Epidermal melanocyte (primary cell): ENCODE measurements around the gene TGM6.

ENCODE experiments used
- DNase-seq: peaks from one replicate; pipeline ENCODE4 v3.0.0; 2011; ENCODE audit warnings: low spot score; ENCODE audit not compliant: insufficient read length

TGM6 gene

DNA sequence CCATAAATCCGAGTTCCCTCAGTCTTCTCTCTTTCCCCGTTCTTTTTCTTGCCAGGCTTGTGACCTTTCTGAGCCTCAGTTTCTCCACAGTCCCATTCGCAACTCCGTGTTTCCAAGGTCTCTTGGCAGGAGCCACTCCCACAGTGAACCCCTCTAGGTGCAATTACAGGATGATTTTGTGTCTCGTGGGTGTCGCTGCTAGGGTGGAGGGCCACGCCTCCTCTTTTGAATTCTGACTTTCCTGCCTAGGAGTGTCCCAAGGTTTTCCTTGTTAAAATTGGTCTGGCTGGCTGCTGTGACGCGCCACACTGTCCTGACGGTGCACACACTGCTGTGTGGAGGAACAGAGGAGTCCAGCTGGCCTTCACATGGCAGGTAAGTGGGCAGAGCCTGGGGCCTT is at the start of gene TGM6:
Gene TGM6, plus strand, starts transcription at position 301 of the 400 bp plus-strand sequence. Its CDS starts 68 bp downstream, at position 369.
- no peak for DNase-seq

DNA sequence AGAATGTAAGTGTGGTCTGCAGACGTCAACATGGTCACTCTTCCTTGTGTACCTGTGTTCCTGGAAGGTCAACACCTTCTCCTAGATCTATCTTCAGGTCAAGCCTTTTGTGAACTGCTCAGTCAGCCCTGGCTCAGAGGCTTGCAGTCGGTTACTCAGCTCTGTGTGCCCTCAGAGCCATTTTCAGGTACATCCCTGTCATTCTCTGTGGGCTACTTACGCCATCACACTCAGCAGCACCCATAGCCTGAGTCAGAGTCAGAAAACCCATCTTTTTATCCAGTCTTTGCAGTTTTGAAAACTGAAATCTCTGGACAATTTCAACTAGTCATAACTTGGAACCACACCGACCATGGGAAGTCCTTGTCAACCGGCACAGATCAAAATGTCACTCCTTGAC is 49.6 kb upstream of the TGM6 start:
- DNase-seq: no peak

DNA sequence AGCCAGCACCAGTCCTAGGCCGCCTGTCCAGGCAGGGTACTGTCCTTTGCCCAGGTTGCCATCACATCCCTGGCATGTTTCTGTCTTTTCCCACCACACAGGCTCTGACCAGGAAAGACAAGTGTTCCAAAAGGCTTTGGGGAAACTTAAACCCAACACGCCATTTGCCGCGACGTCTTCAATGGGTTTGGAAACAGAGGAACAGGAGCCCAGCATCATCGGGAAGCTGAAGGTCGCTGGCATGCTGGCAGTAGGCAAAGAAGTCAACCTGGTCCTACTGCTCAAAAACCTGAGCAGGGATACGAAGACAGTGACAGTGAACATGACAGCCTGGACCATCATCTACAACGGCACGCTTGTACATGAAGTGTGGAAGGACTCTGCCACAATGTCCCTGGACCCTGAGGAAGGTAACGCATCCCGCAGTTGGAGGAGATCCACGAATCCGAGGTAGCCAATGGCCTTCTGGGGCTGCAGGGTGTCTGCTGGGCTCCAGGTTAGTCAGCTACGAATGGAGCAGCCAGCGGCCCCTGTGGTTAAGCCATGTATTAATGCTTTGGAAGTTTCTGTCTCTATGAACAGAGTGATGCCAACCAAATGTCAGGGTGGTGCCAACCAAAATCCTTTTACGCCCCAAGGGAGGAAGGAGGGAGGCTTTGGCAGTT is 48.7 kb upstream of the TGM6 start:
- no peak for DNase-seq

DNA sequence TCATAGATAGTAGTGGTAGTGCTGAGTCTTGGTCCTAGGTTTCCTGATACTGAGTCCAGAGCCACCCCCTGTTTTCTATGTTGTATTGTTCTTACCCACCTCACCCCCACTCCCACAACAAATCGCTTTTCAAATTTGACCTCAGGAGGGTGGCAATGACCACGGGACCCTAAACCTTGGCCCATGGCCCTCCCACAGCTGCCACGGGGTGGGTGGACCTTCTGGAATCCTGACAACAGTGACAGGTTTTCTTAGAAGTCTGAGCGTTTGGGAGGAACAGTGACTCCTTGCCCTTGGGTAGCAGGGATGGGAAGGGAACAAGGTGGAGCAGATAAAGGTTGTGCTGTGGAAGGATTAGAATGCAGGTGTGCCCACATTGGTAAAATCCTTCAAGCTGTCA is 48.0 kb upstream of the TGM6 start:
- no peak for DNase-seq

DNA sequence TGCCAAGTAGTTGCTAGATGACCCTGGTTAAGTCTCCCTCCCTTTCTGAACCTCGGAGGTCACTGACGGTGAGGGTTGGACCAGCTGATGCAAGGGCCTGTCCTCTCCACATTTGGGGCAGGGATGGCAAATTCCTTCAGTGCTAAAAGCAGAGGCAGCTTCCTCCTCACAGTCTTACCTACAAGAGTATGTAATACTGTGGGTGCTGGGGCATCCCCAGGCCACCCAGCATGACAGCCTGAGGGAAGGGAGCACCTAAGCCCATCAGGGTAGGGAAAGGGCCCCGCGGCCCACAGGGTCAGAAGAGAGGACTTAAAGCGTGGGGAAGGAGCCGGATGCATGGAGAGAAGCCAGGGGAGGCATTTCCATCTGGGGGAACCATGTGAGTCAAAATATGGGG is 46.9 kb upstream of the TGM6 start:
- DNase-seq: no peak

DNA sequence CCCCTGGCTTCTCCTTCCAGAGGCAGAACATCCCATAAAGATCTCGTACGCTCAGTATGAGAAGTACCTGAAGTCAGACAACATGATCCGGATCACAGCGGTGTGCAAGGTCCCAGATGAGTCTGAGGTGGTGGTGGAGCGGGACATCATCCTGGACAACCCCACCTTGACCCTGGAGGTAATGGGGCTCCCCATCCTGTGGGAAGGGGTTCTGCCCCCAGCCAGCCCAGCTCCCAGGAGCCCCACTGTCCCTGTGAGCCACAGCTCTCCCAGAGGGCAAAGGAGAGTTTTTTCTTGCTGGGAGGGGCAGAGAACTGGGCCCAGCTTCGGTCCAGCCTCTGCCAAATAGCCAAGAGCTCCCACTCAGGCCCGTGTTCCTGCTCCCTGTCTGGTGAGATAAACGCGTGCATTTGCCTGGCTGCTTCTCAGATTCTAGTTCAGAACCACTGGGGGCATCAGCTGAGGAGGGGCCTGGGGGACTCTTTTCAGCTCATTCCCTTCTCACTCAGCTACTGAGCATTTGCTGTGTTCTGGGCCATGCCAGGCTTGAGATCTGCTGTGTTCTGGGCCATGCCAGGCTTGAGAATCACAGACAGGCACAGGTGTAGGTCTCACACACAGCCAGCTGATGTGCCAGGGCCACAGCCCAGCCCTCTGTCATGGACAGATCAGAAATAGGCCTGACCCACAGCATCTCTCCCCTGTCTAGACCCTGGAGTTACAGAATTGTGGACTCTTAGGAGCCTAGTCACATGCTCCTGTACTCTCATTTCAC is 45.4 kb upstream of the TGM6 start:
- DNase-seq: no peak

DNA sequence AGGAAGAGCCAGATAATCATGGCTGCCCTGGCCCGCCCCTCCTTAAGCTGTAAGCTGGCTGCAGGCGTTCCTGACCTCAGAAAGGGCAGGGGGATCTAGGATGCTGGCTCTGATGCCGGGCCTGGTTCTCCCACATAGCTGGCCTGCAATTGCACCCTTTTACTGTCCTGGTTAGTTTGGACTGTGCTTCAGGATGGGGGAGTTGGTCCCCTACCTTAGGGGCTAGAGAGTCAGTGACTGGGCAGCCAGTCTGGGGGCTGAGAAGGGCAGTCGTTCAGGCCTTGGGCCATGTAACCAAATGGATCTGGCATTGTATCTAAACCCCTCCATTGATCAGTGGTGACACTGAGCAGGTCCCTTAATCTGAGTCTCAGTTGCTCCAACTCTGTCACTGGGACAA is 44.2 kb upstream of the TGM6 start:
- DNase-seq: no peak

DNA sequence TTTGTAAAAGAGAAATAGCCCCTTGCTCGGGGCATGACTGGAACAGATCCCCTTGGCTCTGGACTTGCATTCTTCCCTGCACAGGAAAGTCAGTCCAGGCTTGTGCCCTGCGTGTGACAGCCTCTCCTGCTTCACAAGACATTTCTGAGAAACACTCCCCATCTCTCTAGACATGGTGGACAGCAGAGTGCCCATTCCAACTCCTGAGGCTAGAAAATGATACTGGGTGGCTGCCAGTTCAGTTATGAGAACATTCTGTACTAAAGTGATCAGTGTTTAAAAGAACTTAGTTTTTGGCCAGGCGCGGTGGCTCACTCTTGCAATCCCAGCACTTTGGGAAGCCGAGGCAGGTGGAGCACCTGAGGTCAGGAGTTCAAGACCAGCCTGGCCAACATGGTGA is 43.6 kb upstream of the TGM6 start:
- no peak for DNase-seq

DNA sequence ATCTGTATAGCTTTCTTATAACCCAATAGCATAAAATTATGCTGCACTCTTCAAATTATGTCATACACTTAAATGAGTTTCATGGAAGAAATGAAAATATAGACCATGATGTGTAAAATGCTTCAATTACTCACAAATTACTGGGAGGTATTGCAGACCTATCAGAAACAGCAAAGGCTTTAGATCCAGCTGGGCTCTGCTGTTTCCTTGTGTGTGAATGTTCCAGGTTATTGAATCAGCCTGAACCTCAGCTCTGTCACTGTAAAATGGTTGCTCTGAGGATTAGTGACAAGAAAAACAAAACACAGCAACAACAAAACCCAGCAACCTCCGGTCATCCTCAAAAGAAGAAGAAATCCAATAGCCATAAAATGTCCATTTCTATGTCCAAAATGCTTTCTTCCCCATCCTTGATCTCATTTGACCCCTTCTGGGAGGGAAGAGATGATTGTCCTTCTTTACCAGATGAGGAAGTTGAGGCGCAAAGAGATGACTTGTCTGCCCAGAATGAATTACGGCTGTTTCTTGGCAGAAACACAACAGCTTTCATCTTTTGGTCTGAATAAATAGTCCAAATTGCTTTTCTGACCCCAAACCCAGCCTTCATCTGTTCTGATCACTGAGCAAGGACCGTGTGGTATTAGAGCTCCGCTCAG is 42.2 kb upstream of the TGM6 start:
- no peak for DNase-seq

DNA sequence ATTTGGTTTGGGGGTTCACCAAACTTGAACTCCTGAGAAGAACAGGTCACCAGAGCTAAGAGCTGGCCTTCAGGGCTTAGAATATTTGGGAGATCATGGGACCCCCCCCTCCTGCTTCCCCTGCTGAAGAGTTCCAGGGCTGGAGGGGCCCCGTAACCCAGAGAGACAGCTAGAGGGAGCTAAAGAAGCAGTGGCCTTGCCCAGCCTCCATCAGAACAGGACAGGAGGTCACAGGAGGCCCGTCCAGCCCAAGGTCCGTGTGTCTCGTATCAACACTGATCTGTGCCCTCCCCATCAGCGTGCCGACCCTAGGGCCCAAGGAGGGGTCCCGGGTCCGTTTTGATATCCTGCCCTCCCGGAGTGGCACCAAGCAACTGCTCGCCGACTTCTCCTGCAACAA is 40.6 kb upstream of the TGM6 start:
- no peak for DNase-seq

DNA sequence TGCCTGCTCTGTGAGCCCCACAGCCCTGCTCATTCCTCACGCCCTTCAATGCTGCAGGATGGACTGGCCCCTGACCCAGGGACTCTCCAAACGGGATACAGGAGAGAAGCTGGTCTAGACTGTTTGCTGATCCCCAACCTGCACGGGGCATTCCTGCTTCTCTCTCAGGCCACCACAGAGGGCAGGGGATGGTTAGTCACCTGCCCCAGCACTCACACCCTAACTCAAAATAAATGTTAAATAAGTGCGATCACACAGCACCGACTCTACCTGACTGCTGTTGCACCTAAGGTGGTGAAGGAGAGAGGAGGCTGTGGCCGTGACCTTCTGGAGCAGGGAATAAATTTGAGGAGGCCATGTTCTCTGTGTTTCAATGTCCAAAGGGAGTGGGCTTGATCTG is 39.9 kb upstream of the TGM6 start:
- no peak for DNase-seq

DNA sequence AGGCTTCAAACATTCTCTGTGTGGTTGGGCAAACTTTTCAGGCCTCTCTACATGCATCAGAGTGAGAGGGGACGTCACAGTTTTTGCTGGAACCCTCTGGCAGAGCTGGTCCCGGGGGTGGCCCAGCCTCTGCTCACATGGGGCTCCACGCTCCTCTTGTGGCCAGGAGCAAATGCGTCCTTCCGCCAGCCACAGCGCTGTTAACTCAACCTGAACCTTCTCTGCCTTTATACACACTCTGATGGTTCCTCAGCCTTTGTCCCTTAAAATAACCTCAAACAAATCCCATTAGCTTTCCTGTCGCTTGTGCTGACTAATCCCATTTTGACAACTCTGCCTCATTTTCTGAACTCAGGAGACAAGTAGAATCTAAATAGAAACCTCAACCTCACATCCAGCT is 39.4 kb upstream of the TGM6 start:
- DNase-seq: no peak

DNA sequence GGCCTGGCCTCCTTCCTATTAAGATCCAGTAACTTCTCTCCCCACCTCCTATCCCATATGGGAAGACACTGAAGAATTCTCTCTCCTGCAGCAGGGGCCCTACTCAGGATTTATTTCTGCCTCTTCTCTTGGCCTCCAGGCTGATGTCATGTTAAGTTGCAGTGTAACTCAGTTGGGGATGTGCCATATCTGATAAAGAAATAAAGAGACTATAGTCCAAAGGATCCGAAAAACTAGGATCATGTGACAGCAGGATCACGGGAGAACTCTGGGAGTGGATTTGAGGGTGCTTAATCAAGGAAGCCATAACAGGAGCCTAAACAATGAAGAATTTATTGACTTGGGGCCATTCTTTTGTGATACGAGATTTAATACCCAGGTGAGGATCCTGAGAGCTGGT is 38.5 kb upstream of the TGM6 start:
- no peak for DNase-seq

DNA sequence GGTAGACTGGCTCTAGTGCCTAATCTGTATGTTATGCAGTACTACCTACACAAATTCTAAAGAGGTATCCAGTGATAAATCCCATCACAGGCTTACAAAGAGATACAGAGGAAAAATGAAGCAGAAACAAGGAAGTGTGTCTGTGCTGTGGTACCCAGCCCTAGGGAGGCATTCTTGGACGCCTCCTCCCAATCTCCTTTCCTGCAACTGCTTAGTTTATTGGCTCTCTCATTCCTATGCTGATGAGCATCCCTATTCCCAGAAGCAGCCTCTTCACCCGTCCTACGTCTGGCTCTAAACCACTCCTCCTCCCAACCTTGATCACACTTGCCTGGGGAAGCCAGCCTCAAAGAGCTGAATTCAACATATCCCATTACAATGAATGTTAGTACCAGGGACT is 34.5 kb upstream of the TGM6 start:
- no peak for DNase-seq

DNA sequence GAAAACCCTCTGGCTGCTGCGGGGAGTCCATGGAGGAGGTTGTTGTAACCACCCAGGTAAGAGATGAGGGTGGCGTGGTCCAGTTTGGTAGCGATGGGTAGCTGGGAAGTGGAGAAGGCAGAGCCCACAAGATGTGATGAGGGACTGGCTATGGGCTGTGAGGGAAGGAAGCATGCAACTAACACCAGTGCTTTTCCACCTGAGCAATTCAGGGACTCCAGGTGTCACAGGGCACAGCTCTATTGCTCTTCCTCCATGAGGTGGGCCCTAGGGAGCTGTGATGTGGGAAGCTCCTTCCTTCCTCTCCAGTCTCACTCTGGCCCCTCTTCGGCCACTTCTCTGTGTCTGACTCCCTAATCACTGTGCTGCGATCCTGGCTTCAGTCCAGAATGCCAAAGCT is 32.4 kb upstream of the TGM6 start:
- DNase-seq: no peak

DNA sequence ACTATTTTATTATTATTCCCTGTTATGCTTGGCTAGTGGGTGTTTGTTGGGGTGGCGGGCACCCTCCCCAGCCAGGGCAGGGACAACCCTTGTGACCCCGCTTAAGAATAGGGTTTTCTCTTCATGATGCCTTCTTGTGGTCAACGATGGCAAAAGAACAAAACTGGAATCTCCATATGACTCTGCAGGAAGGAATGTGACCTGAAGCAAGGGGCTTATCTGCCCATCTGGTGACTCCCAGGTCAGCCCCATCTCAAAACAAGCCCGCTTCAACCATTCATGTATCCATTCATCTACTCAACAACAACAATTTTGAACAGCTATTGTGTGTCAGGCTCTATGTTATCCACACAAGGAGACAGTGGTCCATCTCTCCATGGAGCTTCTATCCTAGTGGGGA is 30.9 kb upstream of the TGM6 start:
- DNase-seq: no peak

DNA sequence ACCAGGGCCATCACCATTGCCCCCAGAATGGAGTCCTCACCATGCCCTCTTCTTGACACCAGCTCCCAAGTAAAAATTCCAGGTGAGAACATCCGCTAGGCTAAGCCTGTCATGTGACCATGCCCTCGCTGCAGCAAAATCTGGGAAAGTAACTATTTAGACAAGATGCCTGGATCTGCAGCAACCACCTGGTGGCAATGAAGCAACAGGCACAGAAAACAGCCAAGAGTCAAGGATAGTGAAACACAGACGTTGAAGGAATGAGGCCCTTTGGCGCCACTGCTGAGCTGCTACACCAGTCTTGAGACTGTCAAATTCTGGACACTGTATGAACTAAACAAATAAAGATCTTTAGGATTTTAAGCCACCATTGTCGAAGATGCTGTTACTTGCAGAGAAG is 30.1 kb upstream of the TGM6 start:
- DNase-seq: no peak

DNA sequence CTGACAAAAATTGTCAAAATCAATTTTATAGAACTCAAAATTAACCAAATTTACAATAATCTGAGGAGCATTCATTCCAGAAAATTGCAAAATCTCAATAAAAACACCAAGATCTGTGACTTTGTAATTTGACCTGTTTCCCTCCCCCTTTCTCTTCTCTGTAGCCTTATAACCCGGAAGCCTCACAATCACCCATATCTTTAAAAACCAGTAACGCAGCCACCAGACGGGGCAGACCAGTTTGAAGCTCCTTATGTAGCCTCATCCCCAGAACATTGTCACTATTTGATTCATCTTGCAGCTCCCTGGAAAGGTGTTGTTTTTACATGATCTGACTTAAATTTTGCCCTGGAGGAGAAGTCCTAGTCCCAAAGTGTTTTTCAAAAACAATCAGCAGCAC is 27.5 kb upstream of the TGM6 start:
- no peak for DNase-seq

DNA sequence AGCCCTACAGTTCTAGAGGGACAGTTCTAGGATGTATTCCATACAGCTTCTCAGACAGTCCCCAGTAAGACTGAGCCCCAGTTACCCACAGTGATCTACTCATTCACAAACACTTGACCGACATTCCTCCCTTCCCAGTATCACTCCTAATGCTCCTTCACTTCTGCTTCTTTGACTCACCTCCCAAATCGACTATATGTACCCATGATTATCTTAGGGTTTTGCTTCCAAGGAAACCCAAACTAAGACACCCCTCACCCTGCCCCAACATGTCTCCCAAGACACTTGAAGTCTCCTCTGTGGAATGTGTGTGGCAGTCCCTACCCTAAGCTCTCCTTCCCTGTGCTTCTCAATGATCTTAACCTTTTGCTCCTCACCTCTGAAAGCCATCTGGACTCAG is 23.6 kb upstream of the TGM6 start:
- DNase-seq: no peak

DNA sequence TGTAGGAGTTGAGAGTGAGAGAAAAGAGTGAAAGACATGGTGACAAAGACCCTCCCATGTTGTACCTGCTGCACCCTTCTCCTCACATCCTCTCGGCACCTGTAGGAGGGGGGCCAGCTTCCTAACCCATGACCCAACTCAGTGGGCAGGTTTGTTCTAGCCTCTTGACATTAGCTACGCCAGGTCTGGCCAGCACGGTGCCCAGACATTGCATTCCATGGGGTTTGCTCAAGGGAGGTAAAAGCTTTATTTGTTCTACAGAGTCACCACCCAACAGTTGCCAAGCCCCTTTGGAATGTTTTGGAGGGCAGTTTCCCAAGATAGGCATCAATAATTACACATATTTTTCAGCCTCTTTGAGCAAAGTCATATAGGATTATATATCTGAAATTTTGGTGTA is 22.7 kb upstream of the TGM6 start:
- no peak for DNase-seq

DNA sequence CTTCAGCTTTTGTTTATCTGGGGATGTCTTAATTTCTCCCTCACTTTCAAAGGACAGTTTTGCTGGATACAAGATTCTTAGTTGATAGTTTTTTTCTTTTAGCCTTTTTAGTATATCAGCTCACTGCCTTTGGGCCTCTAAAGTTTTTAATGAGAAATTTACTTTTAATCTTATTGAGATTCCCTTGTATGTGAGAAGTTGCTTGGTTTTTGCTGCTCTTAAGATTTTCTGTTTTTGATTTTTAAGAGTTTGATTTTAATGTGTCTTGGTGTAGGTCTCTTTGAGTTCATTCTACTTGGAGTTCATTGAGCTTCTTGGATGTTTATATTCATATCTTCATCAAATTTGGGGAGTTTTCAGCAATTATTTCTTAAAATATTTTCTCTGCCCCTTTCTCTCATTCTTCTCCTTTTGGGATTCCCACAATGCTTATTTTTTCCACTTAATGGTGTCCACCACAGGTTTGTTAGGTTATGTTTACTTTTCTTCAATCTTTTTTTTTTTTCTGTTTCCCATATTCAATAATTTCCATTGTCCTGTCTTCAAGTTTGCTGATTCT is 19.6 kb upstream of the TGM6 start:
- DNase-seq: no peak

DNA sequence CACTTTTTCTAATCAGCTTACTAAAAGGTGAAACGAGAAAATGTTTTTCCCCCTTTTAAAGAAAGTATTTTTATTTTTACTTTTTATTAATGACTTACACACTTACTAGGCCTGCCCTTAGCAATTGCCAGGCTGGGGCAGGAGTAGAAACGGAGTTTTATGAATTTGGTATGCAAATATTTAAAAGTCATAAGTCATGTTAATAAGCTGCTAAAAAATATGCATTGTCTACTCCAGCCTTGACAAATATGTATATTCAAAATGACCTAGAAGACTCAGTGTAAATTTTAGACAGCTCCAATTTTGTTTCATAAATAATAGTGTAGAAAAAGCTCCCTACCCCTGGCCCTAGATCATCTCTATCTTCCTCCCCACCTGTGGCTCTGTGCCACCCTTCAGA is 17.5 kb upstream of the TGM6 start:
- no peak for DNase-seq
